Smooth muscle cell (in vitro differentiated cells): Measurements from ENCODE around the gene GYS2. TPM values are rescaled to one million over a fixed set of nuclear protein-coding genes. Genes with fewer than 3 reads are reported as not detected.

Experiments used
- DNase-seq: peaks from one replicate; lab custom pipeline; 2025; ENCODE audit not compliant: unreplicated experiment; lab: John Stamatoyannopoulos, UW
- H2AFZ ChIP-seq: fragments of 200-600 bp; sonication (generic); 2 replicates; pipeline ENCODE4 v1.6.0; 2016; ENCODE audit warnings: antibody characterized with exemption, low read depth, mild to moderate bottlenecking
- H3F3A ChIP-seq: fragments of 200-600 bp; sonication (generic); 2 replicates; pipeline ENCODE4 v1.6.0; 2017; ENCODE audit warnings: antibody characterized with exemption, low read depth
- H3K27ac ChIP-seq: fragments of 200-600 bp; sonication (generic); 2 replicates; pipeline ENCODE4 v1.5.1; 2016; ENCODE audit warnings: low read depth, mild to moderate bottlenecking
- H3K27me3 ChIP-seq: fragments of 200-600 bp; sonication (generic); 2 replicates; pipeline ENCODE4 v1.6.1; 2016; ENCODE audit warnings: low read depth, mild to moderate bottlenecking
- H3K36me3 ChIP-seq: fragments of 200-600 bp; sonication (generic); 2 replicates; pipeline ENCODE4 v1.5.1; 2016; ENCODE audit warnings: low read depth
- H3K4me1 ChIP-seq: fragments of 200-600 bp; sonication (generic); 2 replicates; pipeline ENCODE4 v1.5.1; 2016; ENCODE audit warnings: low read depth
- H3K4me2 ChIP-seq: fragments of 200-600 bp; sonication (generic); 2 replicates; pipeline ENCODE4 v1.6.0; 2016; ENCODE audit warnings: mild to moderate bottlenecking
- H3K4me3 ChIP-seq: fragments of 200-600 bp; sonication (generic); 2 replicates; pipeline ENCODE4 v1.5.1; 2016; ENCODE audit warnings: mild to moderate bottlenecking
- H3K79me2 ChIP-seq: fragments of 200-600 bp; sonication (generic); 2 replicates; pipeline ENCODE4 v1.6.0; 2016; ENCODE audit warnings: low read depth, mild to moderate bottlenecking
- H3K9ac ChIP-seq: fragments of 200-600 bp; sonication (generic); 2 replicates; pipeline ENCODE4 v1.6.0; 2016; ENCODE audit warnings: low read depth
- H3K9me3 ChIP-seq: fragments of 200-600 bp; sonication (generic); replicated peaks from 2 replicates; pipeline ENCODE4 v1.5.1; 2016; ENCODE audit warnings: low read depth
- H4K20me1 ChIP-seq: fragments of 200-600 bp; sonication (generic); 2 replicates; pipeline ENCODE4 v1.6.0; 2016; ENCODE audit warnings: low read depth
- WGBS: methylation state at CpG from one replicate; pipeline ENCODE4 v1.1.7; 2016; ENCODE audit warnings: low lambda C conversion rate; 5-methylcytosine and 5-hydroxymethylcytosine counted together
- polyA plus RNA-seq: library from polyadenylated mRNA; unstranded; fragments of >200 nt; fragmentation: Nextera tagmentation; extraction: Ambion mirVana; gene quantifications from 2 replicates; pipeline ENCODE4 v1.2.1, GENCODE V29; 2016
- total RNA-seq: library from RNA; depleted of rRNA; stranded (reverse); fragments of >200 nt; gene quantifications from 2 replicates; pipeline ENCODE4 v1.2.3, GENCODE V29; 2014
- TF ChIP-seq, protein P1 (sequence below): fragments of 200-600 bp; sonication (generic); IDR thresholded peaks from 2 replicates; pipeline ENCODE4 v1.5.1; 2017; ENCODE audit warnings: borderline replicate concordance, mild to moderate bottlenecking, antibody characterized with exemption; ENCODE audit not compliant: insufficient read depth, poor library complexity, severe bottlenecking

GYS2 gene
- total and polyA plus RNA-seq, 2 experiments from 2014 or later, result not detected

DNA sequence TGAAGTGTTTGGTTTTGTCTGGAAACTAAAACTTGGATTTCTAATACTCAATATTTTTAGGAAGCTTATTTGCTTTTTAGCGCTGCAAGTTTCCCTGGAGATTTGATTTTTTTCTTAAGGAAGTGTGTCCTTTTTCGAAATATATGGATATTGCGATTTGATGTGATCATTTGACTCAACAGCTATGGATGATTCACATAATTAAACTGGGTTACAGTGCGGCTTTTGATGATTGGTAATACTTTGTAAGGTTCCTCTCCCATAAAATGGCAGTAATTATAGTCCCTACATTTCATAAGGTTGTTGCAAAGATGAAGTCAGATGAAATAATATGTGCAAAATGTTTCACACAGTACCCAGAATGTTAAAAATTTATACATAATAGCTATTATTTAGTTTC lies 39.9 kb upstream of the GYS2 start:
- H3K9me3 ChIP-seq, result no peaks in the 10 kb centered on the region
- no peak overlapping the region for H3K9ac ChIP-seq
- no peak overlapping the region for H2AFZ ChIP-seq
- H3K4me2 ChIP-seq, result no peak overlapping the region
- no peaks in the 10 kb centered on the region for H3K27me3 ChIP-seq
- peaks cover 32% of the 10 kb centered on the region for H3K36me3 ChIP-seq
- H3F3A ChIP-seq, result peaks cover 4% of the 10 kb centered on the region
- peaks cover 35% of the 10 kb centered on the region for H4K20me1 ChIP-seq
- H3K4me3 ChIP-seq, result no peak overlapping the region
- peaks cover 3% of the 10 kb centered on the region for H3K79me2 ChIP-seq
- DNase-seq, result no peak
- H3K4me1 ChIP-seq, result peaks cover 14% of the 10 kb centered on the region
- TF ChIP-seq, protein P1, sequence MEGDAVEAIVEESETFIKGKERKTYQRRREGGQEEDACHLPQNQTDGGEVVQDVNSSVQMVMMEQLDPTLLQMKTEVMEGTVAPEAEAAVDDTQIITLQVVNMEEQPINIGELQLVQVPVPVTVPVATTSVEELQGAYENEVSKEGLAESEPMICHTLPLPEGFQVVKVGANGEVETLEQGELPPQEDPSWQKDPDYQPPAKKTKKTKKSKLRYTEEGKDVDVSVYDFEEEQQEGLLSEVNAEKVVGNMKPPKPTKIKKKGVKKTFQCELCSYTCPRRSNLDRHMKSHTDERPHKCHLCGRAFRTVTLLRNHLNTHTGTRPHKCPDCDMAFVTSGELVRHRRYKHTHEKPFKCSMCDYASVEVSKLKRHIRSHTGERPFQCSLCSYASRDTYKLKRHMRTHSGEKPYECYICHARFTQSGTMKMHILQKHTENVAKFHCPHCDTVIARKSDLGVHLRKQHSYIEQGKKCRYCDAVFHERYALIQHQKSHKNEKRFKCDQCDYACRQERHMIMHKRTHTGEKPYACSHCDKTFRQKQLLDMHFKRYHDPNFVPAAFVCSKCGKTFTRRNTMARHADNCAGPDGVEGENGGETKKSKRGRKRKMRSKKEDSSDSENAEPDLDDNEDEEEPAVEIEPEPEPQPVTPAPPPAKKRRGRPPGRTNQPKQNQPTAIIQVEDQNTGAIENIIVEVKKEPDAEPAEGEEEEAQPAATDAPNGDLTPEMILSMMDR, result no peak
- no peak overlapping the region for H3K27ac ChIP-seq
- 93% methylated on average over 4 of the region's 4 CpGs for WGBS

GRCh38 chr12:21643758-21644157 lies 39.1 kb upstream of the GYS2 start:
- WGBS, result 90% methylated on average over 3 of the region's 3 CpGs
- Histone ChIP-seq H2AFZ (no peak overlapping the region), H3K4me3 (no peak overlapping the region), H4K20me1 (peaks cover 31% of the 10 kb centered on the region), H3K27ac (no peak overlapping the region), H3K4me2 (no peak overlapping the region), H3K9me3 (no peaks in the 10 kb centered on the region), H3F3A (peaks cover 4% of the 10 kb centered on the region), H3K4me1 (peaks cover 14% of the 10 kb centered on the region), H3K9ac (no peak overlapping the region), H3K79me2 (no peaks in the 10 kb centered on the region), H3K27me3 (no peaks in the 10 kb centered on the region), H3K36me3 (peaks cover 34% of the 10 kb centered on the region)
- TF ChIP-seq, protein P1, result no peak
- no peak for DNase-seq

GRCh38 chr12:21642707-21643389 lies 38.2 kb upstream of the GYS2 start:
- H3F3A ChIP-seq, result peaks cover 4% of the 10 kb centered on the region
- H3K27me3 ChIP-seq, result no peaks in the 10 kb centered on the region
- H3K4me3 ChIP-seq, result no peak overlapping the region
- WGBS, result 56% methylated on average over 1 of the region's 1 CpG
- no peaks in the 10 kb centered on the region for H3K79me2 ChIP-seq
- H3K9me3 ChIP-seq, result no peaks in the 10 kb centered on the region
- no peak overlapping the region for H3K27ac ChIP-seq
- DNase-seq, result no peak
- H3K9ac ChIP-seq, result no peak overlapping the region
- TF ChIP-seq, protein P1, result no peak
- peaks cover 37% of the 10 kb centered on the region for H3K36me3 ChIP-seq
- no peak overlapping the region for H3K4me2 ChIP-seq
- peaks cover 14% of the 10 kb centered on the region for H3K4me1 ChIP-seq
- no peak overlapping the region for H2AFZ ChIP-seq
- H4K20me1 ChIP-seq, result peaks cover 24% of the 10 kb centered on the region
